NCI-H187 treated with DMSO at 0.1 percent for 48 hours (cell line): ENCODE results near the gene AK8.

Experiments
- DNase-seq: peaks from one replicate; lab custom pipeline; 2025; lab: John Stamatoyannopoulos, UW

Gene AK8

DNA sequence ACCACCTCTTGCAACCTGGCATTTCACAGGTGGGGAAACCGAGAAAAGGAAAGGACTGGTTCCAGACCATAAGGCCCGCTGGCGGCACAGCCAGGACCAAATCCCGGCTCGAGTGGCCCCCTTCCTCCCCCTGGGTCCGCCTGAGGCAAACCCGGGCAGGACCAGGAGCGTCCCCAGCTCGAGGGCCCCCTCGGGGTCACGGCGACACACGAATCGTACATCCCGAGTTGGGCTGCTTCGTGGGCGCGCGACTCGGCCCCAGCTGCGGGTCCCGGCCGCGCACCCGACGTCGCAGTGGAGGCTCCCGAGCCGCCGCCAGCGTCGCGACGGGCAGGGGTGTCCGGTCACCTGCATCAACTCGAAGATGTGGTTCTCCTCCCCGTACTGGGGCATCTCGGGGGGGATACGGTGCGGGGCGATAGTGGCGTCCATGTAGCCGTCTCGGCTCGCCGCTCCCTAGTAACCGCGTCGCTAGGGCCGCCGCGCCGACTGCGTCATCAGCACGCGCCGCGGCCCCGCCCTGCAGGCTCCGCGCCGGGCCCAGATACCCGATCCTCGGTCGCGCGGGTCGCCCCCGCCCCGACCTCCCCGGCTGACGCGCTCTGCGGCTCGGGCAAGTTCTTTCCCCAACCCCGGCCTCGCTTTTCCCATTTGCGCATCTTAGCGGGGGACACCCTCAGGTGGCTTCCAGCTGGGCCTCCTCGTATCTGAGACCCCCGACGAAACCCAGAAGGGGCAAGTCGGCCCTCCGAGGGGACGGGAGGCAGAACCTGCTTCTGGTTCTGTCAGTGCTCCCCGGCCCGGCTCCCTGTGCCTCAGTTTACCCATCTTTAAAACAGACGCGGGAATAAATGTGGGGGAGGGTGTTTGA lies at the start of gene AK8:
Gene AK8 (minus strand): TSS at position 461 of the 871 bp plus-strand sequence. CDS start 29 bp downstream, at position 432.
- DNase-seq: no peak

DNA sequence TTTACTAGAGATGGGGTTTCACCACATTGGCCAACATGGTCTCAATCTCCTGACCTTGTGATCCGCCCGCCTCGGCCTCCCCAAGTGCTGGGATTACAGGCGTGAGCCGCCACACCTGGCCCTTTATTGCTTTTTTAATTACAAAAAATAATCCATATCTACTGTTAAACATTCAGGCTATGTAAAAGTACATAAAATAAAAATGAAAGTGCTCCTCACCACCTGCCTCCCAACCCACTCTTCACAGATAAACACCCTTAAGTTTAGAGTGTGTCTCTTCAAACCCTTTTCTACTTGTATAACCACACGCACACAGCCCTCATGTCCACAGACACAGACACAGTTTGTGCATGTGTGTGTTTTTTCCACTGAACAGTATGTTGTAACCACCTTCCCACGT lies 49.6 kb upstream of the AK8 start:
- no peak for DNase-seq

GRCh38 chr9:132923346-132923902 lies 45.3 kb upstream of the AK8 start:
- no peak for DNase-seq

DNA sequence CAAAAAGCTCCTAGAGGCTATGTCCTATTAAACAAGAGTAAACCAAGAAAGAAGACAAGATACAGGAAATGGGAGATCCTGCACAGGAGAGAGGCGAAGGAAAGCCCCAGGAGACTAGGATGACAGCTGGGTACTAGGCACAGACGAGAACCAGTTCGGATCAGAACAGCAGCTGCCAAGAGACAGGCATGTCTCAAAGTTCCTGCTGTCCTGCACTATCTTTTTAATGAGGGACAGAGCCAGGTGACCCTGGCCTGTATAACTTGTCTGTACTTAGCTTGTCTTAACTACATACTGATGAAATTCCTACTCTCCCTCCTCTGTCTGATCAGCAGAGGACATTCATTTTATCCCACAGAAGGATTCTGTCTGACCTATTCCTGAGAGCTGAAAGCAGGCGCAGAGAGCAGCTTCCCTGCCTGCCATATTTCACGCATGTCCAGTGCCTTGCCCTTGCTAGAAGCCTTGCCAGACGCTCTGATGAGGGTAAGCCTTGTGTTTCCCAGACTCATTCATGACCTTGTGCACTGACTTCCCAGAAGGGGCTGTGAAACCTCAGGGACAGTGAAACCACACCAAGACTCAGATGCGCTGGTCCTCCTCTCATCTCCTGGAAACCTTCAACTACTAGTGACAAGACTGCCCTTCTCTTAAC lies 41.7 kb upstream of the AK8 start:
- DNase-seq: no peak

- DNase-seq: no peak
Observed at GRCh38 chr9:132914924-132915323, 36.8 kb upstream of the AK8 start.

DNA sequence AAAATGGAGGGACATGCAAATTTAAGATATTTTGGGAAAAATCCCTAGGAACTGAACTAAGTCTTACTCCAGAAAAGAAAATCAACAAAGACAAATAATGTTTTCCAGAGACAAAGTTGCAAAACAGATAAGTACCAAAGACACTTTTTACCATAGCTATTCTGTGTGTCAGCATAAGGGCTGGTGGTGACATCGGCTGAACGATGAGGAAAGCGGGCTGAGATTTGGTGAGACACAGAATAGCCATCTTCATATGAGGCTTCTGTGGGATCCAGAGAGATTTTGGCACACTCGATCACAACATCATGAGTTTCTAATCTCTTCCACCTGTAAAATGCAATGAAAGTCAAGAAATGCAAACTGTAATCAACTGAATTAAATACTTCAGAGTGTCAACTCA lies 34.0 kb upstream of the AK8 start:
- no peak for DNase-seq

- no peak for DNase-seq
Observed at GRCh38 chr9:132910376-132910775, 32.3 kb upstream of the AK8 start.

- DNase-seq: no peak
Observed at GRCh38 chr9:132909311-132909710, 31.2 kb upstream of the AK8 start.

DNA sequence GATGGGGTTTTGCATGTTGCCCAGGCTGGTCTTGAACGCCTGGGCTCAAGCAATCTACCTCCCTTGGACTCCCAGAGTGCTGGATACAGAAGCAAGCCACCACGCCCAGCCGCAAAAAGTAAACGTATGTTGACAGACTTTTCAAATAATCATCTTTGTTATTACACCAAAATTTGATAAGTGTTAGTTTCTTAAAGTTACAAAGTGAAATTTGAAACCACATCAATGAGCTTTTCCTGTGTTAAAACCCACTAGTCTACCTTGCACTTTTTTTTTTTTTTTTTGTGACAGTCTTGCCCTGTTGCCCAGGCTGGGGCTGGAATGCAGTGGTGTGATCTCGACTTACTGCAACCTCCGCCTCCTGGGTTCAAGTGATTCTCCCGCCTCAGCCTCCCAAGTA lies 30.6 kb upstream of the AK8 start:
- no peak for DNase-seq

- DNase-seq: no peak
Observed at GRCh38 chr9:132905726-132906125, 27.6 kb upstream of the AK8 start.

DNA sequence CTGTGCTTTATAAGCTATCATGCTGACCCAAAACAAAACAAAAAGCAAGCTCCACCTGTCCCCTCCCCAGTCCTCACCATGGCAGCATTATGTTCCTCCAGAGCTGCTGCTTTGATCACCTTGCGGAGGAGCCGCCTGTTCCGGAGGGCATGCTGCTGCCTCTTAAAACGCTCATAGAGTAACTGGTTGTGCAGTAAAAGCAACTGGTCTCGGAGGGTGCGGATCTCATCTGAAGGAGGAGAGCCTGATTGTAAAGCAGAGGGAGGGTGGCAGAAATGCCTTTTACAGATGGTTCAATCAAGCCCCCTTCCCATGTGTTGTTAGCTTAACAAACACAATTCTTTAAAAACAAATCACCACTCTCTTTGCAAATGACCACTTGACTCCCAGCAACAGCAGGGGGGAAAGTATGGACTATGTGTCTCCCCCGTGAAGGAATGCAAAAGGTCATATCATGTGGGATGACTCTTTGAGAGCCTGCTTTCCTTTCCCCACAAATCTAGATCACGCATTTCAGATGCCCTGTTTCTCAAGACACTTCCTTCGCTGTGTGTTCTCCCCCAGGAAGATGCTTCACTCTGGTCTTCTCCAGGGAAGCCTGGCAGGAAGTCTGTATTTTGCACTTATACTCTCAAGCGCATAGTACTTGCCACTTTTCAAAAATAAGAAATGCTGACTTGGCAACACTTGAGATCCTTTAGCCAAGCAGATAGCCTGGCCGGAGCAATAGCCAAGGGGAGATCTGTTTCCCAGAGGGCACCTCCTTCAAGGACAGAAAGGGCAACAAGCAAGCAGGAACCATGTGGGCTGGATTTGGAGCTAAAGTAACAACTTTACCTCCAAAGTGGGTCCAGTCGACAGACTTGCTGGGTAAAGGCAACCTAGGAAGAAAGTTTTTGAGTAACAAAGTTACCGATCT lies 25.7 kb upstream of the AK8 start:
- DNase-seq: no peak

DNA sequence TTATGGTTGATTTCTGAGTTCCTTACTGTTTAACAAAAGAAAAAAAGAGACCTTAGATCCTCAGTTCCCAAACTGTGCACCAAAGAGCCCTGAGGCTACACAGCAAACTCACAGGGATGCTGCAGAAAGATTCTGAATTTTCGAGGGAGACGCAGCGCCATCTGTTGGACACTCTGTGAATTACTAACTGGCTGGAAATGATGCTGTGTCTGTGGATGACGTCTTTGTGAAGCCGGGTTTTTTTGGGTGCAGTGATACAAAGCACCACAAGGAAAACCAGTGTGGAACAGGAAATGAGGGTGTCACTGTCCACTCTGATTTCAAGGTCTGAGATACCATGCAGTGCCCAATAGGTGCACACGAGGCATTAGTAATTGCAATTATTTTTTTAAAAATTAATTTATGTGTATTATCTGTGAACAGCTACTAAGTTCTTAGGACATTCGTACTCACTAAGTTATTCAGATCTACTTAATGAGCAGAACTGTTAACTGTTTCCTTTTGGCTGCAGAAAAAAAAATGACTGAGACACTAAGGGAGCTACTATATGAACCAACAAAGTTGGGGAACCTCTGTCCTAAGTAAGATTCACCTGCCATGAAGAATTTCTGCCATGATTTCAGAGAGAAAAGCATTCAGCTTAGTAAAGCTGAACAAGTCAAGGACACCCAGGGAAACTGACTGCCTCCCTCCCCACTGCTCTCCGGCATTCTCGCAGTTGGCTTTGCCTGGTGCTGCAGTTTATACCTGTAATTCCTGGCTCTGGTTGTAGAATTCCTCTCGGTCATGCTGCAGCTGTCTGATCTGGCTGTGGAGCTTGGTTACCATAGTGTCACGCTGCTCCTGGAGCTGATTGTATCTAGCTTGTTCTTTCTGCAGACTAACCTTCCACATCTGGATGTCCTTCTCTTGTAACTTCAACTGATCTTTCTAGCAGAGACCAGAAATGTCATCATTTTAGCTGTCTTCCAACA lies 24.1 kb upstream of the AK8 start:
- DNase-seq: no peak

GRCh38 chr9:132898051-132898450 lies 20.0 kb upstream of the AK8 start:
- no peak for DNase-seq

GRCh38 chr9:132896906-132897305 lies 18.8 kb upstream of the AK8 start:
- no peak for DNase-seq

DNA sequence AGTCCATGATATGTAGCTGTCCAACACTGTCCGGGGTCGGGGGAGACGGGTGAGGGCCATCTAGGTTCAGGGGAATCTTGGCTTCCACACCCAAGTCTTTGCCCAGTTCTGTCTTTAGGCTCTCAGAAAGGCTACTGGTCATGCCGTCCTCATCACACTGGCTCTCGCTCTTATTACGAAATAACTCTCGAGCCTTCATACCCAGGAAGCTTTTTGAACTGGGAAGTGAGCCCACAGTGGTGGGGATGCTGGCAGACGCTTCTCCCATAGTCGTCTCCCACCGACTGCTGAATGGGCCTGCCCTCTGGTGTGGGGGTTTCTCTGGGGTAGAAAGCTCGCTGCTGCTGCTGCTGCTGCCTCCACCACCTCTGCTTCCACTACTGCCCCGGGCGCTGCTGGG lies 18.2 kb upstream of the AK8 start:
- no peak for DNase-seq

DNA sequence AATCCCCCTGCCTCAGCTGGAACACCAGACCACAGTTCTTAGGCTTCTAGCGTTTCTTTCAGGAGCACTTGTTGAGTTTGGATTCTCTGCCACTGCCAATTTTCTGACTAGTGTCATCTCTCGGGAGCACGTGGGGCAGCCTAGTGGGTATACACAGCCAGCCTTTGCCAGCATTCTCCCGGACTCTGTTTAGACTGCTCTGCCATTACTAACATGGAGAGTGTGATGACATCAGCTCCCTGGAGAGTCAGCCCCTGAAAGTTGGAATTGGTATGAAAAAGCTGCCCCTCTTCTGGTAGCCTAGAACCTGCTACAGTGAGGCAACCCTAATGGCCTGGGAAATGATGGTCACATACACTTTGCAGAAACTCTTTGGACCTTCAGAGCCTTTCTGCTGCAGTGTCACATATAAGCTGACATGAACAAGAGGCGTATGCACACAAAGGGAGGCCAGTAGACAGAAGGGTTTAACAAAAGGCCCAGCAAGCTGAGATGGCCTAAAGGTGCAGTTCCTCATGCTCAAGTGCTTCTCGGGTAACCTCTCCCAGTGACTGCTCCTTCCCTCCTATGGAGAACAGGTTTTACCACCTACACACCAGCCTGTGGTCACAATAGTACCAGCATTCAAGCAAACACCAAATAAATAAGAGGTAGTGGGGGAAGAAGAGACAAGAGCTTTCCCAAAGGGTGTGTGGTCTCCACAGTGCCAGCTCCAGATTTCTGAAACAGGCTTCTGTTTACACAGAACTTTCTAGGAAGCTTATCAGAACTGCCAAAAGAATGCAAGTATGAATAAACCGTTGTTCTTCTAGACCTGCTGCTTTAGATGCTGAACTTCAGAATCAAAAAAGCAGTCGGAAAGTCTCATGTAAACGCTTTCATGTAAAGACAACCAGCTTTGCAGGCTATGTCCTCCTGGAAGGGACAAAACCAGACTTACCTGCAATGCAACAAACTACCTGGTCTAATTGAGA lies 17.1 kb upstream of the AK8 start:
- DNase-seq: no peak

DNA sequence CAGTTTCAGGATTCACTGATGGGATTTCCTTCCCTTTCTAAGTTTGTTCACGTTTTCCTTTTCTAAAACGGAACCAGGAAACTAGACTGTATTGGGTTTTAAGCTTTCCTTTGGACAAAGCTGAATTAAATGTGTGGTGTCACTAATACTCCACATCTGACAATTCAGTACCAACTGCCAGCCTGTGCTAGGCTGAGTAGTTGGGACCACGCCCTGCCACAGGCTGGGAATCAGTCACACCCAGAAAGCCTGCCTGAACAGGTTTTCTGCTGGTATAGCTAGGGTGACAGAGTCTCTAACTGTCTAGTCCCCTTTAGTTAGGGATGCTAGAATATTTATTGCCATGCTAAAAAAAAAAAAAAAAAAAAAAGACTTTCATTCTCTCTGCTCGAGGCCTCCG lies 16.3 kb upstream of the AK8 start:
- DNase-seq: no peak

- no peak for DNase-seq
Observed at GRCh38 chr9:132892400-132892799, 14.3 kb upstream of the AK8 start.

DNA sequence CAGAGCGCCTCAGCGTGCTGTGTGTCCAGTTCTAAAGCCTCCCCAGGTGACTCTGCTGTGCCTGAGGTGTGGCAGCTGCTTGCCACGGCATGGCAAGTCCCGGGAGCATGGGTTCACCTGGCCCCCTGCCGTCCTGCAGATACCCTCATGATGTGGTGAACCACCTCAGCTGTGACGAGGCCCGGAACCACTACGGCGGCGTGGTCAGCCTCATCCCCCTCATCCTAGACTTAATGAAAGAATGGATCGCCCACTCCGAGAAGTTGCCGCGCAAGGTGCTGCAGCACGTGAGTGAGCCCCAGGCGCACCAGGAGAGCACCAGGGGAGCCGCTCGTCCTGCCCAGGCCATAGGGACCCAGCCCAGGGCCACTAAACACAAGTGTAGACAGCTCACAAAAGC lies 10.1 kb upstream of the AK8 start:
- DNase-seq: no peak
